ENCODE data around the gene ECHS1. TPM values are rescaled to one million over a fixed set of nuclear protein-coding genes. Genes with fewer than 3 reads are reported as not detected.
"Not testable (repeated sequence)": the region's sequence is repeated elsewhere in the genome, so short reads cannot be mapped to it uniquely, and the experiment has no call there.

ECHS1 gene
- total RNA-seq, 1 donor from 2014 or later = 103 TPM

DNA sequence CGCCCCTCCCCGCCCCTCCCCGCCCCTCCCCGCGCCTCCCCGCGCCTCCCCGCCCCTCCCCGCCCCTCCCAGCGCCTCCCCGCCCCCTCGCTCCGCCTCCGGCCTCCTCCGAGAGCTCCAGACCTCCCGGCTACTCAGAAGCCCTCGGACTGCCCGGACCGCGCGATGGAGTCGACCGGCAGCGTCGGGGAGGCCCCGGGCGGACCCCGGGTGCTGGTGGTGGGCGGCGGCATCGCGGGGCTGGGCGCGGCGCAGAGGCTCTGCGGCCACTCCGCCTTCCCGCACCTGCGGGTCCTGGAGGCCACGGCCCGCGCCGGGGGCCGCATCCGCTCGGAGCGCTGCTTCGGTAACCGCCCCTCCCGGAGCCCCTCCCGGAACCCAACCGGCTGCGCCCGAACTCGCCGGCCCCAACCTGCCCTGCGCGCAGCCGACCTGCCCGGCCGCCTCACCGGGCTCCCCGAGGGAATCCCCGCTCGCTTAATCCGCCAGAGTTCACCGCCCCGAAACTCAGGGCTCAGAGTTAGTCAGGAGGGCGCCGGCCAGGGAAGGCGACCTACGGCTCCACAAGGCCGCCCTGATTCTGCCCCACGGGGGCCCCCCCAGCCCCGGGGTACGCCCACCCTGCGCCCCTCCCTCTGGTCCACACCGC lies 6.1 kb upstream of the ECHS1 start, which contains the start of gene PAOX:
TSS of gene PAOX (plus strand) at position 111 of the 649 bp plus-strand sequence. CDS start at position 166, 55 bp downstream.
- H3K4me3 Mint-ChIP-seq = peak within 1 kb of the TSS; percentile 85
- H3K9me3 Mint-ChIP-seq = no peaks in the 10 kb centered on the region
- DNase-seq (ENCODE audit: low read depth, low spot score) = peak; percentile 55
- H3K27me3 Mint-ChIP-seq (ENCODE audit: low read depth) = peaks cover 4% of the 10 kb centered on the region
- peaks cover 22% of the 10 kb centered on the region for H3K4me1 Mint-ChIP-seq
- no peaks in the 10 kb centered on the region for H3K36me3 Mint-ChIP-seq (ENCODE audit: low read depth)
- H3K27ac Mint-ChIP-seq (ENCODE audit: unreplicated experiment) = no peak within 1 kb of the TSS
- no peak for TF ChIP-seq CTCF (conservative IDR thresholded peaks at IDR 0.05)

DNA sequence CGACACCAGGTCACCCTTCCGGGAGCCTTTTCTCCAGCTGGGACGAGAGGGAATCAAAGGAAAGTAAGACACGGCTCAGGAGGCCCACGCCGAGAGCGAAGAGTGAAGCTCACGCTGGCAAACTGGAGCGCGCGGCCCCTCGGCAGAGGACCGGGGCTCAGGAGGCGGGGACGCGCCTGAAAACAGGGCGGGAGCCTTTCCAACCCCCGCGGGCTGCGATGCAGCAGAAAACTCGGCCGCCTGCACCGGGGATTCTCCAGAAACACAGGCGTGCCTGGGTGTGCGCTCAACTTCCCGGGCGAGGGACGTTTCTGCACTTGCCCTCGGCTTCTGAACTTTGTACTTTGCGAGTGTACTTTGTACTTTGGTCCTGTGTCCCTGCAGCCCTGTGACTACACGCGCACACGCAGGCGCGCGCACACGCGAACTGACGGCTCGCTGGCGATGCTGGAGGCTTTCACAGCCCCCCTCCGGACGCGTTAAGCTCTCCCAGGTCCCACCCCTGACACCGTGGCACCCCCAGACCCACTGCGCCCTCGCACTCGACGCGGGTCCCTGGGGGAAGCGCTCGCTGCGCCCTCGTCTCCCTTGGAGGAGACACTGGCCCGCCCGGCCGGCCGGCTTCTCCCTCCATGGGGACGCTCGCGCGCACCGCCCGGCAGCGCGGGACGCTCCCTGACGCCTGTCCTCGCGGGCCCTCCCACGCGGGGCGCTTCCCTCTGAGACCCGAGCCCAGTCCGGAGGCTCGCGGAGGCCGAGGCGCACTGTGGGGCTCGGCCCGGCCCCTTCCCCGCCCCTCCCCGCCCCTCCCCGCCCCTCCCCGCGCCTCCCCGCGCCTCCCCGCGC lies 5.3 kb upstream of the ECHS1 start:
- no peak overlapping the region for H3K27ac Mint-ChIP-seq (ENCODE audit: unreplicated experiment)
- TF ChIP-seq CTCF (conservative IDR thresholded peaks at IDR 0.05) = no peak
- no peaks in the 10 kb centered on the region for H3K9me3 Mint-ChIP-seq
- peaks cover 27% of the 10 kb centered on the region for H3K4me1 Mint-ChIP-seq
- peak overlapping the region; percentile 85 for H3K4me3 Mint-ChIP-seq
- H3K27me3 Mint-ChIP-seq (ENCODE audit: low read depth) = peaks cover 4% of the 10 kb centered on the region
- DNase-seq (ENCODE audit: low read depth, low spot score) = peak; percentile 53
- H3K36me3 Mint-ChIP-seq (ENCODE audit: low read depth) = no peaks in the 10 kb centered on the region

- Mint-ChIP-seq H3K27me3 (ENCODE audit: low read depth) (peaks cover 4% of the 10 kb centered on the region), H3K36me3 (ENCODE audit: low read depth) (no peaks in the 10 kb centered on the region), H3K4me1 (peaks cover 31% of the 10 kb centered on the region), H3K27ac (ENCODE audit: unreplicated experiment) (no peak overlapping the region), H3K9me3 (no peaks in the 10 kb centered on the region), H3K4me3 (peak overlapping the region; percentile 85)
- no peak for DNase-seq (ENCODE audit: low read depth, low spot score)
- no peak for TF ChIP-seq CTCF (conservative IDR thresholded peaks at IDR 0.05)
Measured at GRCh38 chr10:133377818-133378250, 4.7 kb upstream of the ECHS1 start.

- Mint-ChIP-seq H3K36me3 (ENCODE audit: low read depth) (no peaks in the 10 kb centered on the region), H3K9me3 (no peaks in the 10 kb centered on the region), H3K4me3 (peak overlapping the region; percentile 72), H3K4me1 (peaks cover 31% of the 10 kb centered on the region), H3K27me3 (ENCODE audit: low read depth) (peaks cover 4% of the 10 kb centered on the region), H3K27ac (ENCODE audit: unreplicated experiment) (no peak overlapping the region)
- TF ChIP-seq CTCF (conservative IDR thresholded peaks at IDR 0.05) = no peak
- DNase-seq (ENCODE audit: low read depth, low spot score) = no peak
Measured at GRCh38 chr10:133377025-133377817, 4.1 kb upstream of the ECHS1 start.

DNA sequence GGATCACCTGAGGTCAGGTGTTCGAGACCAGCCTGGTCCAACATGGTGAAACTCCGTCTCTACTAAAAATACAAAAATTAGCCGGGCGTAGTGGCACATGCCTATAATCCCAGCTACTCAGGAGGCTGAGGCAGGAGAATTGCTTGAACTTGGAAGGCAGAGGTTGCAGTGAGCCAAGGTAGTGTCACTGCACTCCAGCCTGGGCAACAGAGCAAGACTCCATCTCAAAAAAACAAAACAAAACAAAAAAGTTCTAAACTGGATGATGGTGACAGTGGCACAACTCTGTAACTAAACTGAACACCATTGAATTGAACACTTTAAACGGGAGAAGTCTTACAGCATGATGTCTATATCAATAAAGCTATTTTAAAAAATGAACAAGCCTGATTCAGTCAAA lies 3.0 kb upstream of the ECHS1 start:
- not testable (repeated sequence) for H3K36me3 Mint-ChIP-seq (ENCODE audit: low read depth); H3K9me3 Mint-ChIP-seq; DNase-seq (ENCODE audit: low read depth, low spot score); H3K27ac Mint-ChIP-seq (ENCODE audit: unreplicated experiment); H3K27me3 Mint-ChIP-seq (ENCODE audit: low read depth)
- Mint-ChIP-seq H3K4me1 (peaks cover 28% of the 10 kb centered on the region), H3K4me3 (peak overlapping the region; percentile 78)

Data from neural crest cell (in vitro differentiated cells).